Endodermal cell (in vitro differentiated cells): ENCODE results near the gene CEMP1. TPM values are rescaled to one million over a fixed set of nuclear protein-coding genes. Genes with fewer than 3 reads are reported as not detected.
A peak's percentile ranks its signal among the peaks of the same experiment; 100 is the strongest.
"Not testable (repeated sequence)": the region's sequence is repeated elsewhere in the genome, so short reads cannot be mapped to it uniquely, and the experiment has no call there.

Experiments
- DNase-seq: peaks from one replicate; pipeline ENCODE4 v3.0.0-alpha.2; 2017
- H3K27ac ChIP-seq: 2 replicates; pipeline ENCODE4 v1.5.1; 2013; ENCODE audit warnings: mild to moderate bottlenecking, low read depth, low read length, moderate library complexity
- H3K27me3 ChIP-seq: 2 replicates; pipeline ENCODE4 v1.6.1; 2013; ENCODE audit warnings: mild to moderate bottlenecking, low read length, moderate library complexity; ENCODE audit not compliant: insufficient read depth, control insufficient read depth, poor library complexity, severe bottlenecking
- H3K36me3 ChIP-seq: 2 replicates; pipeline ENCODE4 v1.7.0; 2013; ENCODE audit warnings: mild to moderate bottlenecking, low read length, moderate library complexity; ENCODE audit not compliant: control insufficient read depth, insufficient read depth
- H3K4me1 ChIP-seq: one replicate; pipeline ENCODE4 v1.7.0; 2013; ENCODE audit warnings: low read length; ENCODE audit not compliant: control insufficient read depth, insufficient read depth
- H3K4me3 ChIP-seq: 2 replicates; pipeline ENCODE4 v1.5.1; 2013; ENCODE audit warnings: mild to moderate bottlenecking, low read length, moderate library complexity
- H3K9ac ChIP-seq: 2 replicates; pipeline ENCODE4 v1.6.1; 2013; ENCODE audit warnings: mild to moderate bottlenecking, low read length, moderate library complexity; ENCODE audit not compliant: poor library complexity, severe bottlenecking; ENCODE audit errors: extremely low read depth
- H3K9me3 ChIP-seq: 2 replicates; pipeline ENCODE4 v1.6.1; 2013; ENCODE audit warnings: mild to moderate bottlenecking, low read length, moderate library complexity; ENCODE audit not compliant: control insufficient read depth
- H3K27ac Mint-ChIP-seq: 2 replicates; pipeline ENCODE4 v1.8.0; 2020; ENCODE audit warnings: mixed read lengths
- H3K27me3 Mint-ChIP-seq: 2 replicates; pipeline ENCODE4 v1.8.0; 2021; ENCODE audit warnings: mild to moderate bottlenecking, mixed read lengths; ENCODE audit not compliant: insufficient read depth
- H3K36me3 Mint-ChIP-seq: 2 replicates; pipeline ENCODE4 v1.8.0; 2020; ENCODE audit warnings: low read depth, mixed read lengths
- H3K4me1 Mint-ChIP-seq: 2 replicates; pipeline ENCODE4 v1.8.0; 2020; ENCODE audit warnings: mixed read lengths
- H3K4me3 Mint-ChIP-seq: 2 replicates; pipeline ENCODE4 v1.8.0; 2020; ENCODE audit warnings: mild to moderate bottlenecking, moderate library complexity, mixed read lengths
- H3K9me3 Mint-ChIP-seq: 2 replicates; pipeline ENCODE4 v1.8.0; 2020; ENCODE audit warnings: mild to moderate bottlenecking, mixed read lengths
- CTCF ChIP-seq: fragments of 200-600 bp; sonication (generic); conservative IDR thresholded peaks from 2 replicates; pipeline ENCODE4 v1.5.0; 2021; ENCODE audit warnings: antibody characterized with exemption, mild to moderate bottlenecking
- WGBS, 2 experiments: methylation state at CpG; one replicate each; pipeline versions ENCODE4 v1.1.5 to v1.1.7; 2013; ENCODE audit warnings: missing lambda C conversion rate in 2 of 2, mixed read lengths in 1 of 2; ENCODE audit not compliant: insufficient coverage in 1 of 2, insufficient read length in 1 of 2; 5-methylcytosine and 5-hydroxymethylcytosine counted together
- total RNA-seq, 2 donors: library from RNA; stranded (reverse); fragmentation: NEBNext Ultra II Directional in 1 of 2; extraction: Animal tissue kit (Norgen Biotek cat#: 25700) in 1 of 2; gene quantifications; 2 replicates in 1 of 2; 3 replicates in 1 of 2; pipeline ENCODE4 v1.2.1, GENCODE V29; 2021

Gene CEMP1
- total RNA-seq, 2 donors from 2014 or later: 0.24 TPM; not detected in 1

- Mint-ChIP-seq H3K4me1 (peaks cover 4% of the 10 kb centered on the region), H3K9me3 (no peaks in the 10 kb centered on the region), H3K4me3 (no peak overlapping the region), H3K27ac (no peak overlapping the region), H3K27me3 (peaks cover 11% of the 10 kb centered on the region), H3K36me3 (peaks cover 4% of the 10 kb centered on the region)
- no peaks in the 10 kb centered on the region for H3K27me3 ChIP-seq
- peak; percentile 45 for DNase-seq
- WGBS, 2 experiments: 85 to 88% methylated on average over 7 to 9 of the region's 9 CpGs
- peaks cover 5% of the 10 kb centered on the region for H3K36me3 ChIP-seq
- no peak overlapping the region for H3K27ac ChIP-seq
- H3K9ac ChIP-seq: no peak overlapping the region
- no peak for TF ChIP-seq CTCF
- no peaks in the 10 kb centered on the region for H3K9me3 ChIP-seq
- no peak overlapping the region for H3K4me3 ChIP-seq
- no peaks in the 10 kb centered on the region for H3K4me1 ChIP-seq
These were observed 4.4 kb upstream of the CEMP1 start for GRCh38 chr16:2535625-2536013.

GRCh38 chr16:2534335-2534734, 3.1 kb upstream of the CEMP1 start:
- WGBS, 2 experiments: 90 to 93% methylated on average over 4 to 5 of the region's 5 CpGs
- H3K4me3 Mint-ChIP-seq, H3K36me3 Mint-ChIP-seq, H3K36me3 ChIP-seq, H3K9ac ChIP-seq, H3K9me3 ChIP-seq, H3K27me3 ChIP-seq, H3K4me1 ChIP-seq, H3K4me1 Mint-ChIP-seq, H3K9me3 Mint-ChIP-seq, H3K27ac ChIP-seq, H3K27ac Mint-ChIP-seq, H3K4me3 ChIP-seq: not testable (repeated sequence)
- H3K27me3 Mint-ChIP-seq: peaks cover 11% of the 10 kb centered on the region
- DNase-seq: peak; percentile 40

GRCh38 chr16:2533912-2534311, 2.7 kb upstream of the CEMP1 start:
- Histone ChIP-seq H3K27me3 (no peaks in the 10 kb centered on the region), H3K27ac (no peak overlapping the region), H3K4me3 (no peak overlapping the region), H3K4me1 (no peaks in the 10 kb centered on the region), H3K9me3 (no peaks in the 10 kb centered on the region), H3K36me3 (peaks cover 11% of the 10 kb centered on the region), H3K9ac (no peak overlapping the region)
- Mint-ChIP-seq H3K27ac (no peak overlapping the region), H3K4me3 (no peak overlapping the region), H3K4me1 (peaks cover 4% of the 10 kb centered on the region), H3K36me3 (peaks cover 5% of the 10 kb centered on the region), H3K9me3 (no peaks in the 10 kb centered on the region), H3K27me3 (peaks cover 11% of the 10 kb centered on the region)
- TF ChIP-seq CTCF: no peak
- peak; percentile 27 for DNase-seq
- 95 to 100% methylated on average over 9 to 11 of the region's 11 CpGs for WGBS, 2 experiments

- H3K27me3 ChIP-seq, H3K36me3 Mint-ChIP-seq, H3K27ac ChIP-seq, H3K4me1 Mint-ChIP-seq, DNase-seq, H3K9ac ChIP-seq, H3K9me3 ChIP-seq, H3K4me1 ChIP-seq, H3K9me3 Mint-ChIP-seq: not testable (repeated sequence)
- Mint-ChIP-seq H3K27me3 (peaks cover 11% of the 10 kb centered on the region), H3K4me3 (peak overlapping the region; percentile 78), H3K27ac (peak overlapping the region; percentile 98)
- peaks cover 18% of the 10 kb centered on the region for H3K36me3 ChIP-seq
- H3K4me3 ChIP-seq: peak overlapping the region; percentile 80
- 77 to 85% methylated on average over 7 to 15 of the region's 16 CpGs for WGBS, 2 experiments
These were observed 2.0 kb upstream of the CEMP1 start for GRCh38 chr16:2533142-2533755.
